ENCODE data around the gene STOML1.

Gene STOML1

GRCh38 chr15:74019734-74020133, 27.6 kb upstream of the STOML1 start:
- no peak for DNase-seq (ENCODE audit: low spot score)

- DNase-seq (ENCODE audit: low spot score): no peak
Measured at GRCh38 chr15:74013374-74013894, 21.3 kb upstream of the STOML1 start.

GRCh38 chr15:74011610-74012009, 19.5 kb upstream of the STOML1 start:
- no peak for DNase-seq (ENCODE audit: low spot score)

- no peak for DNase-seq (ENCODE audit: low spot score)
Measured at GRCh38 chr15:74010929-74011540, 18.9 kb upstream of the STOML1 start.

DNA sequence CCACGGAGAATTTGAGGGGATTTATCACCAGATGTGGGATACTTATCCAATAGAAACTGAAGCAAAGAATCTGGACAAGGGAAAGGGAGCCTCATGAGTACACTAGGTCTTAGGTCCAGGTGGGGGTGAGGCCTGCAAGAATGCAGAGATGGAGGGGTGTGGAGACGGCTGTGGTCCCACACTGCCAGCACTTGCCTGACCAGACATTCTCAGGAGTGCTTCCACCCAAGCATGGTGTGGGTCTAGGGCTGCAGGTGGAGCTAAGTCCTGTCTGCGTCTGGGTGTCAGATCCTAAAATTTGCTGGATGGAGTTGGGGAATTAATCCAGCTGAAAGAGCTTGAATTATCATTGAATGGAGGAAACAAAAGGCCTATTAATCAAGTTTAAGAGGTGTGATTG, 16.8 kb upstream of the STOML1 start:
- no peak for DNase-seq (ENCODE audit: low spot score)

DNA sequence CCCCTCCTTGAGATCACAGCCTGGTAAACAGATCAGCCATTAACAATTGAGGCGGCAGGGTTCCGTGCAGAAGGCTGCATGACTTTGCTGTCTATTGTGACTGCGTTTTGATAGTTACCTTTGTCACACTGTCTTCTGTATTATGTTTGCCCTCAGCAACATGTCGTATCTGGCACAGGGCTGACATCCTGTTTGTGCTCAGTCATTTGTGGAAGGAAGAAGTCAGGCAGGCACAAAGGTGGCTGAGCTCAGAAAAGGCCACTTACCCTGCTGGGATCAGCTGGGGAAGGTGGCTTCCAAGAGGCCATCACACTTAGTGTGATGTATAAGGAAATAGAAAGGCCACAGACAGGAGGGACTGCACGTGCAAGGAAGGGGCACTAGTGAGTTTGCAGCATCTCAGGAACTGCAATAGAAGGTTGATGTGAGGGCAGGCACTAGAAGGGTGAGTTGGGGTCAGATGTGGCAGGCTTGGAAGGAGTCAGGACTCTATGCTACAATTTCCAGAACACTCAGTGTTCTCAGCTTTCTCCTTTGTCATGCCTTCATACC, 15.8 kb upstream of the STOML1 start:
- no peak for DNase-seq (ENCODE audit: low spot score)

DNA sequence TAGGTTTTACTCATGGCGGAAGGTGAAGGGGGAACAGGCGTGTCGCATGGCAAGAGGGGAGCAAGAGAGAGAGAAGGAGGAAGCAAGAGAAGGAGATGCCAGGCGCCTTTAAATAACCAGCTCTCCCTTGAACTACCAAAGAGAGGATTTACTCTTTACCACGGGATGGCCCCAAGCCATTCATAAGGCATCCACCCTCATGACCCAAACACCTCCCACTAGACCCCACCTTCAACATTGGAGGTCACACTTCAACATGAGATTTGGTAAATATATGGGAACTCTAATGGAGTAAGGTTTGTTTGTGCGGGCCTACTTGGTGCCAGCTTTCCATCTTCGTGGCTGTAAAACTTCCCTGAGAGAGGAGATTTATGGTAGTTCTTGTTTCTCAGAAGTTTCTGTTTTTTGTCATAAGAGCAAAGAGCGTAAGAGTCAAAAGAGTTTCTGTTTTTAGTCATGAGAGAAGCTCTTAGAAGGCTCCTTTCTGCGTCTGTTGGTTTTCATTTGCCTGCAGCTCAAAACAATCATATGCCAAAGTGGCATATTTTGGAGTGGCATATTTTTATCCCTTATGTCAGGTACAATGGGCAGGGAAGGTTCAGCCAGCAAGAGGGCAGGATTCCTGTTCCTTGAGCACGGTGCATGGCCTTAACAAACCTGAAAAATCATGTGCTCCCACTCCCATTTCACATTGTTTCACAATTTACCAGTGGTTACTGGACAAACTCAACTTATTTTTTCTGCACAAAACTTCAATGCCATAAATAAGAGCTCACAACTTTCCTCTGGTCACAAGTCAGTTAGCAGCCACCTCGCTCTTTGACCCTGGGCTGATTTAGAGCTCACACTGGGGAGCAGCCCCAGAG, 14.9 kb upstream of the STOML1 start:
- DNase-seq (ENCODE audit: low spot score): no peak

DNA sequence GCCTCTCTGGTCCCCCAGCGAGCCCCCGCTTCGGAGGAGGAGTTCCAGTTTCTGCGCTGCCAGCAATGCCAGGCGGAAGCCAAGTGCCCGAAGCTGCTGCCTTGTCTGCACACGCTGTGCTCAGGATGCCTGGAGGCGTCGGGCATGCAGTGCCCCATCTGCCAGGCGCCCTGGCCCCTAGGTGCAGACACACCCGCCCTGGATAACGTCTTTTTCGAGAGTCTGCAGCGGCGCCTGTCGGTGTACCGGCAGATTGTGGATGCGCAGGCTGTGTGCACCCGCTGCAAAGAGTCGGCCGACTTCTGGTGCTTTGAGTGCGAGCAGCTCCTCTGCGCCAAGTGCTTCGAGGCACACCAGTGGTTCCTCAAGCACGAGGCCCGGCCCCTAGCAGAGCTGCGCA, 5.9 kb upstream of the STOML1 start:
- DNase-seq (ENCODE audit: low spot score): no peak

- DNase-seq (ENCODE audit: low spot score): peak; percentile 41
Measured at GRCh38 chr15:73996939-73997338, 4.8 kb upstream of the STOML1 start.

- DNase-seq (ENCODE audit: low spot score): no peak
Measured at GRCh38 chr15:73996267-73996666, 4.2 kb upstream of the STOML1 start.

DNA sequence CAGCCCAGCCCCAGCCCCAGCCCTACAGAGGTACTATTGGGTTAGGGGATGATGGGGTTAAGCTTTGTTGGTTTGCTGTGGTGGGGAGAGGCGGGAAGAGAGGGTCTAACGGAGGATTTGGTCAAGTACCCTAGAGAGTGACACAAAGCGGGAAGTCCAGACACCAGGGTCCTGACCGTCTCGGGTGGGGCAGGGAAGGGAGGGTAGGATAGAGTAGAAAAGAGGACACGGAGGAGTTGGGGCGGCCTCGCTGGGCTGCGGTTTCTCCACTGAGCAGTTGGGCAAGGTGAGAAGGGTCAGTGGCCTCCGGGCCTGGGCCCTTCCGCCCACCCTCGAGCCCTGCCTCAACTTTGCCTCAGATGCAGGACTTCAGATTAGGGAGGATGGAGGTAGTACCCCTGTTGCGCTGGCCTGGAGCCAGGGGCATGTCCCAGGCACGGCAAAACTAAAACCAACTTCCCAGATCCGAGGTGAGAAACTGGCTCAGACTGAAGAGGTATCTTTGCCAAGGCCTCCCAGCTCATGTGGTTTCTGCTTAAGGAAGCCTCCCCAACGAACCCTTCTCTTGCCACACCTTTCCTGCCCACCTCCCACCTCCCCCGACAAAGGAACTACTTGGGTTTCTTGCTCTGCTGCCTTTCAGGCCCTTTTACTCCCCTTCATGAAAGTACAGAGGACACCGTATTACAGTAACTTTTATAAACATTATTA, 3.0 kb upstream of the STOML1 start:
- peak; percentile 21 for DNase-seq (ENCODE audit: low spot score)

DNA sequence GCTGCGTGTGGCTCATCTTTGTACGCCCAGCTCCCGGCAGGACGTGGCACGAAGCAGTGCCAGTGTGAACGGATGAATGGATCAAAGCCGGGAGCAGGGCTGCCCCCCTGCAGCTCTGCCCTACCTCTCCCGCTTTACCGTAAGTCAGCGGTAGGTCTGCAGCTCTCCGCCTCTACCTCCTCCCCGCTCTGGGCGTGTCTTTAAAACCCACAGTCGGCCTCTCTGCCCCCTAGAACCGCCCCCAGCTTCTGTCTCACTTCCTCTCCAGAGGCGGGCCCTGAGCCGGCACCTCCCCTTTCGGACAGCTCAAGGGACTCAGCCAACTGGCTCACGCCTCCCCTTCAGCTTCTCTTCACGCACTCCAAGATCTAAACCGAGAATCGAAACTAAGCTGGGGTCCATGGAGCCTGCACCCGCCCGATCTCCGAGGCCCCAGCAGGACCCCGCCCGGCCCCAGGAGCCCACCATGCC, 2.4 kb upstream of the STOML1 start, which contains the start of gene PML:
PML (plus strand) TSS at position 304 of the 471 bp plus-strand sequence; CDS start at position 401, 97 bp downstream.
- DNase-seq (ENCODE audit: low spot score): peak; percentile 94

DNA sequence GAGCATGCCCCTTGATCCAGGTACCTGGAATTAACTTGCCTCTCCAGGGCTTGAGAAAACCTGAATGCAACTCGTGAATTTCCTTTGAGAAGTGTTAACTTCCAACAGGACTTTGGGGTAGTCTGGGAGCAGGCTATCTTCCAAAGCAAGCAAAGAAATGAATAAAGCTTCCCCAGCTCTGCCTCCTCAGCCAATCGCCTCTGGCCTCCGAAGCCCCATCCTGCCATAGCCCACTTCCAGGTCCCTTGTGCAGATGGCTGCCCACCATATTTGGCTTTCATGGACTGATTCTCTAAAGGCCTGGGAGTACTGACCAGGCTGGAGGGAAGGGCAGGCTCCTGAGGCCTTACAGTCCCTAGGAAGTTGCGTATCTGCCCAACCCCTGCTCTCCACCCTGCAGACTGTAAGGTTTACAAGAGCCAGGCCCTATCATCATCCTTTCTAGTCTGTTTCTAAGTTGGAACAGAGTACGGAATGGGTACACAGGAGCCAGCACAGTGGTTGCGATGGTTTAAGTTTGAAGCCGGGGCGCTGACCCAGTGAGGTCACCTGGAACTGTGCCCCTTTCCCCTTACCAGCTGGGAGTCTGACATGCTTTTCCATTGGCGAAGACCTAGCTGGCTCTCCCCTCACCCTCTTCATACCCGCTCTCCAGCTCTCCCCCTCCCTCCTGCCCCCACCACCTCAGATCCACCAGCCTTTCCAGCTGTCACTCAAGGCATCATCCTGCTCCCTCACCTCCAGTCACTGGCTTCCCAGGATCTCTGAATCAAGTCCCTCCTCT, 1.3 kb upstream of the STOML1 start:
- DNase-seq (ENCODE audit: low spot score): no peak

GRCh38 chr15:73992594-73992898, 451 bp upstream of the STOML1 start:
- no peak for DNase-seq (ENCODE audit: low spot score)

GRCh38 chr15:73991260-73991659, 835 bp downstream of the STOML1 start:
- DNase-seq (ENCODE audit: low spot score): no peak

DNA sequence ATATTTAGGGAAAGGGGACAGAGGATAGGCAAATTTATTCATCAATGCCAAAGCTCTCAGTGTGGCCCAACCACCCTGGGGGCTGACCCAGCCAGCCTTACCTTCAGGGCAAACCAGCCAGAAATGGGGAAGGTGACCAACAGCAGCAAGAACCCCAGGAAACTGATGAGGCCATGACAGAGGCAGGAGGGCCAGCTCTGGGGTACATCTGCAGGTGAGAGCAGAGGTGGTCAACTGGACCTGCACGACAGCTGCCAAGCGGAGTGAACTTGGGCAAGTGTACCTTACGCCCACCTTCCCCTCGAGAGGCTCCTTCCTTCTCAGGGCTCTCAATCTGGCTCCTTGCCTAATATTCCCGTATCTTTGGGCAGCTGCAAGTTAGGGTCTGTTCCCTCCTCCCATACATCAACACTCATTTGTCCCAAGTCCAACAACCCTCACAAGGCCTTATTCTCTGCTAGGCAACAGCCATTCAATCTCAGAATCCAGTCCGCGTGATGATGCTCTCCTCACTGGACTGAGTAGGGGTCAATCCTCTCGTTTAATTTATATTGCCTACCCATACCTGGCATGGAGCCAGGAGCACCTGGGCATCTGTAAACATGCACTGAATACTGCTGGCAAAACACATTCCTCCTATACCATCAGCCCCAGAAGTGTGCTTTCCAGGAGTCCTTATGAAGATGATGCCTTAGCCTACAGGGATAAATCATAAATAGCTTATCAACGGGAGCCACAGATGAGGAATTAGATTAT, 1.7 kb downstream of the STOML1 start:
- DNase-seq (ENCODE audit: low spot score): no peak

GRCh38 chr15:73989001-73989798, 2.9 kb downstream of the STOML1 start:
- no peak for DNase-seq (ENCODE audit: low spot score)

GRCh38 chr15:73988445-73988969, 3.6 kb downstream of the STOML1 start:
- DNase-seq (ENCODE audit: low spot score): no peak

DNA sequence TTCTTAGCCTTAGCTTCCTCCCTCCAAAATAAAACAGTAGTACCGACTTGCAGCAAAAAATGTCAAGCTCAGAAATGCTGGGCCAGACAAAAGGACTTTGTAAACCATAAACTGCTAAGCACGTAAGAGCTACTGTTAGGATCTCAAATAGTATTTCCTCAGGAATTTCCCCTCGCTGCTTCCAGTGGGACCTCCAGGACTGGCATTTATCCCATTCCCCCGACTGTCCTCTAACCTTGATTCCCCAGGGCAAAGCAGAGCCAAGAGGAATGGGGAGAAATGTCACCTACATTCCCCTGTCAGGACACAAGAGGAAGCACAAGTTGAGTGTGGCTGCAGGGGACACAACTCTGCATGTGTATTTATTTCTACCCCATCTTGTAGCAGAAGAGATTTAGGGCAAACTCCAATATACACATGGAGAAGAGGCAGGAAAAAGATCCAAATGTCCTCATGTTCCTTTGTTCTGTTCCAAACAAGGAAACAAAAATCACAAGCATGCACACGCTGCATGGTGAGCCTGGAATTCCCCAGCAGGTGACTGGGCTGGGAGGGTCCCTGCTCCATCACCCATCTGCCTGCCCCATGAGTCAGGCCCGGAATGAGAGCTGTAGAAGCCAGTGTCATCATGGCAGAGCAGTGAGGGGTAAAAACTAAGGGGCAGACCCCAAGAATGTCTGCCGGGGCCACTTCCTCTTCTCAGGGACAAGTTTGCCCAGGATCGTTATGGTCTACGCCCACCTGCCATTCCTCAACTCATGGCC, 4.2 kb downstream of the STOML1 start:
- DNase-seq (ENCODE audit: low spot score): no peak
